ENCODE data around the gene DNER. TPM values are rescaled to one million over a fixed set of nuclear protein-coding genes. Genes with fewer than 3 reads are reported as not detected.

DNER gene
- polyA plus RNA-seq, 1 of the 3 experiments (the other 2 are of a cell fraction), result 1.4 TPM

GRCh38 chr2:229501051-229501794 lies 213.1 kb downstream of the DNER start:
- 63% methylated on average over 2 of the region's 2 CpGs for WGBS (ENCODE audit: low lambda C conversion rate)
- H3K9ac ChIP-seq, result no peak overlapping the region
- H3K27ac ChIP-seq (ENCODE audit: low read depth in 2 of 2, low read length in 1 of 2), result no peak overlapping the region
- peak overlapping the region; percentile 2; the same call in 1 of the 2 replicates for H2AFZ ChIP-seq (ENCODE audit: low read depth)
- no peaks in the 10 kb centered on the region for H3K36me3 ChIP-seq (replicated peaks in 1 of 2; ENCODE audit: control insufficient read depth in 1 of 2, insufficient read depth in 2 of 2, low read length in 1 of 2)
- no peak overlapping the region for H3K4me2 ChIP-seq
- no peak for TF ChIP-seq JUND (IDR thresholded peaks at IDR 0.05)
- TF ChIP-seq FOSL2 (IDR thresholded peaks at IDR 0.05; ENCODE audit: borderline replicate concordance, low read depth), result no peak
- no peak for TF ChIP-seq NFIC (IDR thresholded peaks at IDR 0.05; ENCODE audit: borderline replicate concordance)
- no peak for TF ChIP-seq MAX (IDR thresholded peaks at IDR 0.05; ENCODE audit: low read depth)
- TF ChIP-seq FOXM1 (IDR thresholded peaks at IDR 0.05; ENCODE audit: low read depth), result no peak
- TF ChIP-seq, protein P1, sequence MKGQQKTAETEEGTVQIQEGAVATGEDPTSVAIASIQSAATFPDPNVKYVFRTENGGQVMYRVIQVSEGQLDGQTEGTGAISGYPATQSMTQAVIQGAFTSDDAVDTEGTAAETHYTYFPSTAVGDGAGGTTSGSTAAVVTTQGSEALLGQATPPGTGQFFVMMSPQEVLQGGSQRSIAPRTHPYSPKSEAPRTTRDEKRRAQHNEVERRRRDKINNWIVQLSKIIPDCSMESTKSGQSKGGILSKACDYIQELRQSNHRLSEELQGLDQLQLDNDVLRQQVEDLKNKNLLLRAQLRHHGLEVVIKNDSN (IDR thresholded peaks at IDR 0.05; ENCODE audit: borderline replicate concordance, low read depth), result no peak
- TF ChIP-seq SMC3 (IDR thresholded peaks at IDR 0.05; ENCODE audit: low read depth, low read length), result no peak
- TF ChIP-seq MXI1 (IDR thresholded peaks at IDR 0.05; ENCODE audit: low read depth, low read length), result no peak
- TF ChIP-seq RFX5 (IDR thresholded peaks at IDR 0.05; ENCODE audit: low read length), result no peak
- no peak for TF ChIP-seq GATA2 (CRISPR knock-in tag; IDR thresholded peaks at IDR 0.05)
- no peak for TF ChIP-seq GABPA (IDR thresholded peaks at IDR 0.05; ENCODE audit: low read depth)
- no peaks in the 10 kb centered on the region for H3K27me3 ChIP-seq (ENCODE audit: insufficient read depth)
- H3K9me2 ChIP-seq, result no peaks in the 10 kb centered on the region
- no peaks in the 10 kb centered on the region for H4K20me1 ChIP-seq (ENCODE audit: insufficient read depth)
- H3K9me3 ChIP-seq, result no peaks in the 10 kb centered on the region
- H3K4me3 ChIP-seq (ENCODE audit: low read depth in 2 of 2, low read length in 1 of 2), result no peak overlapping the region
- H3F3A ChIP-seq (replicated peaks; ENCODE audit: insufficient read depth), result no peaks in the 10 kb centered on the region
- ChIA-PET POLR2A (no interaction called here), CTCF (no interaction called here)
- no peak for DNase-seq
- H3K79me2 ChIP-seq (ENCODE audit: insufficient read depth), result no peaks in the 10 kb centered on the region
- no peaks in the 10 kb centered on the region for H3K4me1 ChIP-seq (ENCODE audit: control insufficient read depth in 1 of 2, insufficient read depth in 2 of 2, low read depth in 1 of 2, low read length in 1 of 2)

DNA sequence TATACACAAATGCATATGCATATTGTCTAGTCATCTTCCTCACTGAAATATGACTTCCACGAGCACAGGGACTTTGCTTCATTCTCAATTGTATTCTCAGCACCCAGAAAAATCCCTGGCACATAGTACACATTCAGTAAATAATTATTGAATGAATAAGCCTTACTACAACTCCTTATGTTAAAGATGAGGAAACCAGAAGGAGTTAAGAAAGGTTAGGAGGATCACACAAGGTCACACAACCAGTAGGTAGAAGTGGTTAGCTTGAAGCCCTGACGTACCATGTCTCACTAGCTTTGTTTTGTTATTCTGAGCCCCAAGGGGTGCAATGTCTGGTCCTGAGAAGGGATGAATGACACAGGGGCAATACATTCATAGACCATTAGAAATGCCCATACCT lies 222.3 kb downstream of the DNER start:
- Histone ChIP-seq H3K9ac (no peak overlapping the region), H3K4me3 (ENCODE audit: low read depth in 2 of 2, low read length in 1 of 2) (no peak overlapping the region), H3K4me2 (no peak overlapping the region; the same call in 1 of the 2 replicates), H3K27me3 (ENCODE audit: insufficient read depth) (no peaks in the 10 kb centered on the region), H3K27ac (ENCODE audit: low read depth in 2 of 2, low read length in 1 of 2) (no peak overlapping the region), H3K9me3 (no peaks in the 10 kb centered on the region), H3K79me2 (ENCODE audit: insufficient read depth) (no peaks in the 10 kb centered on the region), H4K20me1 (ENCODE audit: insufficient read depth) (no peaks in the 10 kb centered on the region), H3K4me1 (ENCODE audit: control insufficient read depth in 1 of 2, insufficient read depth in 2 of 2, low read depth in 1 of 2, low read length in 1 of 2) (peaks cover 0 to 5% of the 10 kb centered on the region in 2 experiments; a peak in 2 of 4 replicates), H3K36me3 (replicated peaks in 1 of 2; ENCODE audit: control insufficient read depth in 1 of 2, insufficient read depth in 2 of 2, low read length in 1 of 2) (no peaks in the 10 kb centered on the region), H3F3A (replicated peaks; ENCODE audit: insufficient read depth) (peaks cover 7% of the 10 kb centered on the region), H3K9me2 (no peaks in the 10 kb centered on the region), H2AFZ (ENCODE audit: low read depth) (no peak overlapping the region)
- WGBS (ENCODE audit: low lambda C conversion rate), result 55% methylated on average over 2 of the region's 2 CpGs
- TF ChIP-seq, protein P2, sequence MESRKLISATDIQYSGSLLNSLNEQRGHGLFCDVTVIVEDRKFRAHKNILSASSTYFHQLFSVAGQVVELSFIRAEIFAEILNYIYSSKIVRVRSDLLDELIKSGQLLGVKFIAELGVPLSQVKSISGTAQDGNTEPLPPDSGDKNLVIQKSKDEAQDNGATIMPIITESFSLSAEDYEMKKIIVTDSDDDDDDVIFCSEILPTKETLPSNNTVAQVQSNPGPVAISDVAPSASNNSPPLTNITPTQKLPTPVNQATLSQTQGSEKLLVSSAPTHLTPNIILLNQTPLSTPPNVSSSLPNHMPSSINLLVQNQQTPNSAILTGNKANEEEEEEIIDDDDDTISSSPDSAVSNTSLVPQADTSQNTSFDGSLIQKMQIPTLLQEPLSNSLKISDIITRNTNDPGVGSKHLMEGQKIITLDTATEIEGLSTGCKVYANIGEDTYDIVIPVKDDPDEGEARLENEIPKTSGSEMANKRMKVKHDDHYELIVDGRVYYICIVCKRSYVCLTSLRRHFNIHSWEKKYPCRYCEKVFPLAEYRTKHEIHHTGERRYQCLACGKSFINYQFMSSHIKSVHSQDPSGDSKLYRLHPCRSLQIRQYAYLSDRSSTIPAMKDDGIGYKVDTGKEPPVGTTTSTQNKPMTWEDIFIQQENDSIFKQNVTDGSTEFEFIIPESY (IDR thresholded peaks at IDR 0.05; ENCODE audit: borderline replicate concordance, low read depth), result no peak
- no peak for TF ChIP-seq EZH2phosphoT487 (IDR thresholded peaks at IDR 0.05; ENCODE audit: borderline replicate concordance, low read depth)
- no peak for TF ChIP-seq CHD2 (IDR thresholded peaks at IDR 0.05; ENCODE audit: low read length, partially characterized antibody)
- TF ChIP-seq ELF1 (IDR thresholded peaks at IDR 0.05), result no peak
- TF ChIP-seq FOSL2 (IDR thresholded peaks at IDR 0.05; ENCODE audit: borderline replicate concordance, low read depth), result no peak
- no peak for TF ChIP-seq GATA2 (CRISPR knock-in tag; IDR thresholded peaks at IDR 0.05)
- TF ChIP-seq, protein P1 (IDR thresholded peaks at IDR 0.05; ENCODE audit: borderline replicate concordance, low read depth), result no peak
- TF ChIP-seq NFIC (IDR thresholded peaks at IDR 0.05; ENCODE audit: borderline replicate concordance), result no peak
- TF ChIP-seq TCF12 (IDR thresholded peaks at IDR 0.05), result no peak
- TF ChIP-seq NRF1 (IDR thresholded peaks at IDR 0.05; ENCODE audit: low read depth, low read length), result no peak
- no peak for TF ChIP-seq RCOR1 (IDR thresholded peaks at IDR 0.05; ENCODE audit: low read length)
- no peak for TF ChIP-seq IRF3 (IDR thresholded peaks at IDR 0.05; ENCODE audit: low read depth, low read length)
- no peak for TF ChIP-seq FOXJ3 (CRISPR knock-in tag; IDR thresholded peaks at IDR 0.05)
- TF ChIP-seq TAF1 (IDR thresholded peaks at IDR 0.05; ENCODE audit: borderline replicate concordance, low read depth, low read length), result no peak
- TF ChIP-seq MEF2A (IDR thresholded peaks at IDR 0.05; ENCODE audit: borderline replicate concordance, low read depth), result no peak
- ChIA-PET POLR2A (no interaction called here), CTCF (no interaction called here)
- DNase-seq, result no peak
